Measurements from ENCODE around the gene NLRC4.
"Not testable (repeated sequence)": the region's sequence is repeated elsewhere in the genome, so short reads cannot be mapped to it uniquely, and the experiment has no call there.

The NLRC4 gene, protein sequence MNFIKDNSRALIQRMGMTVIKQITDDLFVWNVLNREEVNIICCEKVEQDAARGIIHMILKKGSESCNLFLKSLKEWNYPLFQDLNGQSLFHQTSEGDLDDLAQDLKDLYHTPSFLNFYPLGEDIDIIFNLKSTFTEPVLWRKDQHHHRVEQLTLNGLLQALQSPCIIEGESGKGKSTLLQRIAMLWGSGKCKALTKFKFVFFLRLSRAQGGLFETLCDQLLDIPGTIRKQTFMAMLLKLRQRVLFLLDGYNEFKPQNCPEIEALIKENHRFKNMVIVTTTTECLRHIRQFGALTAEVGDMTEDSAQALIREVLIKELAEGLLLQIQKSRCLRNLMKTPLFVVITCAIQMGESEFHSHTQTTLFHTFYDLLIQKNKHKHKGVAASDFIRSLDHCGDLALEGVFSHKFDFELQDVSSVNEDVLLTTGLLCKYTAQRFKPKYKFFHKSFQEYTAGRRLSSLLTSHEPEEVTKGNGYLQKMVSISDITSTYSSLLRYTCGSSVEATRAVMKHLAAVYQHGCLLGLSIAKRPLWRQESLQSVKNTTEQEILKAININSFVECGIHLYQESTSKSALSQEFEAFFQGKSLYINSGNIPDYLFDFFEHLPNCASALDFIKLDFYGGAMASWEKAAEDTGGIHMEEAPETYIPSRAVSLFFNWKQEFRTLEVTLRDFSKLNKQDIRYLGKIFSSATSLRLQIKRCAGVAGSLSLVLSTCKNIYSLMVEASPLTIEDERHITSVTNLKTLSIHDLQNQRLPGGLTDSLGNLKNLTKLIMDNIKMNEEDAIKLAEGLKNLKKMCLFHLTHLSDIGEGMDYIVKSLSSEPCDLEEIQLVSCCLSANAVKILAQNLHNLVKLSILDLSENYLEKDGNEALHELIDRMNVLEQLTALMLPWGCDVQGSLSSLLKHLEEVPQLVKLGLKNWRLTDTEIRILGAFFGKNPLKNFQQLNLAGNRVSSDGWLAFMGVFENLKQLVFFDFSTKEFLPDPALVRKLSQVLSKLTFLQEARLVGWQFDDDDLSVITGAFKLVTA

DNA sequence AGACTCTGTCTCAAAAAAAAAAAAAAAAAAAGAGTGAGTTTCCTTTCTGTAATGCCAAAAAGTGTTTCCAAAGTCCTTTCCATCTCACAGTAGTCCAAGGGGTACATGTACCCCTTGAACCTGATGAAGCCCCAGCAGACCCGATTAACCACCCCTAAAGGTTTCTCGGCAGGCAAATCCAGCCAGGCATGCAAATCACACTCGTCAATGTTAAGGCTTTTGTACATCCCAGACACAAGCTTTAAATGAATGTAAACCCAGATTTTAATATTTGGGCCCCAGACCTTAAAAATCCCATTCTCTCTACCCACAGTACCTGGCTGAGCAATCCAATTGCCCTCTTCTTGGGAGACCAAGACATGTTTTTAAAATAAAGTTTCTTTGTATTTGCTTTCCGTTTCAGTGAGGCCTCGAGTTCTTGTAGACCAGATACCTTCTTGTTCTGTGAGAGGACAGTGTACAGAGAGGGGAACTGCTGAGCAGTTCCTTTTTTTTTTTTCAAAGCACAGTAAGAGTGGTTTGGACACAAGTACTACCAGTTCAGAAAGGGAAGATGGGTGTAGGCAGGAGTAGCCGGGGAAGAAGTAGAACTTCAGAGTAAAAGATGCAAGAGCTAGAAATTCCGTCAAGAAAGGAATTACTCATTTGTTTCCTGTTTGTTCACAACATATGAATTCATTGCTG is at the start of gene NLRC4:
Gene NLRC4 (minus strand): TSS at position 465 of the 684 bp plus-strand sequence. CDS start 8,111 bp downstream, outside the sequence.
- DNase-seq: no peak

DNA sequence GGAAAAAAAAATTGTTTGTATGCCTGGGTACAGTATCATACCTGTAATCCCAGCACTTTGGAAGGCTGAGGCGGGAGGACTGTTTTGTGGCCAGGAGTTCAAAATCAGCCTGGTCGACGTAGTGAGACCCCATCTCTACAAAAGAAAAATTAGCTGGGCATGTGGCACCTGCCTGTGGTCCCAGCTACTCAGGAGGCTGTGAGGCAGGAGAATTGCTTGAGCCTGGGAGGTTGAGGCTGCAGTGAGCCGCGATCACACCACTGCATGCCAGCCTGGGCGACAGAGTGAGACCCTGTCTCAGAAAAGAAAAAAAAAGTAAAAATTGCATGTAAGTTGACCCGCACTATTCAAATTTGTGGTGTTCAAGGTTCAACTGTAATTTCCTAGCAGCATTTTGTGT is 45.9 kb upstream of the NLRC4 start:
- no peak for DNase-seq

DNA sequence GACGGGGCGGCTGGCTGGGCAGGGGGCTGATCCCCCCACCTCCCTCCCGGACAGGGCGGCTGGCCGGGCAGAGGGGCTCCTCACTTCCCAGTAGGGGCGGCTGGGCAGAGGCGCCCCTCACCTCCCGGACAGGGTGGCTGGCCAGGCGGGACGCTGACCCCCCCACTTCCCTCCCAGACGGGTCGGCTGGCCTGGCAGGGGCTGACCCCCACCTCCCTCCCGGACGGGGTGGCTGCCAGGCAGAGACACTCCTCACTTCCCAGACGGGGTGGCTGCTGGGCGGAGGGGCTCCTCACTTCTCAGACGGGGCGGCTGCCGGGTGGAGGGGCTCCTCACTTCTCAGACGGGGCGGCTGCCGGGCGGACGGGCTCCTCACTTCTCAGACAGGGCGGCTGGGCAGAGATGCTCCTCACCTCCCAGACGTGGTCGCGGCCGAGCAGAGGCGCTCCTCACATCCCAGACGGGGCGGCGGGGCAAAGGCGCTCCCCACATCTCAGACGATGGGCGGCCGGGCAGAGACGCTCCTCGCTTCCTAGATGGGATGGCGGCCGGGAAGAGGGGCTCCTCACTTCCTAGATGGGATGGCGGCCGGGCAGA is 29.4 kb upstream of the NLRC4 start:
- not testable (repeated sequence) for DNase-seq

DNA sequence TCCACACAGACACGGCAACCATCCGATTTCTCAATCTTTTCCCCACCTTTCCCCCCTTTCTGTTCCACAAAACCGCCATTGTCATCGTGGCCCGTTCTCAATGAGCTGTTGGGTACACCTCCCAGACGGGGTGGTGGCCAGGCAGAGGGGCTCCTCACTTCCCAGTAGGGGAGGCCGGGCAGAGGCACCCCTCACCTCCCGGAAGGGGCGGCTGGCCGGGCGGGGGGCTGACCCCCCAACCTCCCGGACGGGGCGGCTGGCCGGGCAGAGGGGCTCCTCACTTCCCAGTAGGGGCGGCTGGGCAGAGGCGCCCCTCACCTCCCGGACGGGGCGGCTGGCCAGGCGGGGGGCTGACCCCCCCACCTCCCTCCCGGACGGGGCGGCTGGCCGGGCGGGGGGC is 28.8 kb upstream of the NLRC4 start:
- DNase-seq: not testable (repeated sequence)

DNA sequence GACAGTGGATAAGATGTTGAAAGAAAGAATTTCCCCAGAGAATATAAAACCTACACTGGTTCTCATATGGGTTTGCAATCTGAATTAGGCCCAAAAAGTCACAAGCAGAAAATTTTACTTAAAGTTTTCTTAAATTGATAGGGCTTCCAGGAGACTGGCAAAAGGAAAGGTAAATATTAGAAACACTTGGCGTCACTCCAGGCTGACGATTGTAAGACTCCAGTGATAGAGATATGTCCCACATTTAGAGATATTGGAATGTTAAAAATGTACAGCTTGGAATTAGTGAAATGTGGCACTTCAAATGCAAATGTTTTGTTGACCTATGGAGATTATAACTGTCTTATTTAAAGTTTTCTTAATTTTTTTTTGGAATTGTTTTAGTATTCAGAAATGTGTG is 27.1 kb upstream of the NLRC4 start:
- no peak for DNase-seq

DNA sequence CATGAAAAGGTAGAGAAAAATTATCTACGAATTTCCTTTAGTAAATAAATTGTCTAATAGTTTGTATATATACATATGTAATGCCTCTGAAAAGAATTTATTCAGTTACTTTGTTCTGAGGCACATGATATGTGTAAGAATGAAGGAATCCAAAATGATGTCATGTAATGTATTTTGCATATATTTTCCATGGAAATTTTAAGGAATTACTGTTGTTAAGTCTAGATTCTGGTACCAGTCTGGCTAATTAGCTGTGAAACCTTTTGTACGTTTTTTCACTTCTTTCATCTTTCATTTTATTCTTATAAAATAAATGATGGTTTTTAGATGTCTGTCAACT is 25.3 kb upstream of the NLRC4 start:
- no peak for DNase-seq

DNA sequence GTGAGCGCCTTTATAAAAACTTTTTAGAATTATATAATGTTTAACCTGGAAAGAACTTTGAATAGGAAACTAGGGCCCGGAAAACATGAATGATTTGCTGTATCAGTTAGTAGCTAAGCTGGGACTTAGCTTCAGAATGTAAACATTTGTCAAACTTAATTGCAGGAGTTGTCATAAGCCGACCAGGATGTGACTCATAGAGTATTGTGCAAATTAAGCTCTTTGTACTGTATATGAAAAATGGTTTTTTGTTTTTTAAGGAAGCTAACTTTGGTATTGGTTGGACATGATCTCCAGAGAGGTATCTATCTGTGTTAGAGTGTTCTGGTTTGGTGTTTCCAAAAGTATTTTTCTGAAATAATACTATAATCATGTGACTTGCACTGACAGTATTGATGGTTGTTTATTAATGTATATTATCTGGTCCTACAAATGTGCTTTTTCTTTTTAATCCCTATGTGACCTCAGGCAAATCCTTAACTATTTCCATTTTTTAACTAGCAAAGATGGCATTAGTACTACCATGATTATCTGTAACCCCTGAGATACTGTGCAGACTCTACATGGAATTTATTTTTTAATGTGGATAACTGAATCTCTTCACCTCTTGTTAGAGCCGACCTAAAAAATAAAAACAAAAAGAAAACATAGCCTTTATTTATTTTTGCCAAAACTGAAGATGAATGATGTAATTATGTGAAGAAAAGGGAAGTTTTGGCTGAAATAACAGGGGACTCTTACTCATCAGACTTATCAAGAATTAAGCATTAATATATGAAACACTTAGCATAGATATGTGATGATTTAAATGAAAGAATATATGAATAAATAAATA is 24.7 kb upstream of the NLRC4 start:
- DNase-seq: no peak

DNA sequence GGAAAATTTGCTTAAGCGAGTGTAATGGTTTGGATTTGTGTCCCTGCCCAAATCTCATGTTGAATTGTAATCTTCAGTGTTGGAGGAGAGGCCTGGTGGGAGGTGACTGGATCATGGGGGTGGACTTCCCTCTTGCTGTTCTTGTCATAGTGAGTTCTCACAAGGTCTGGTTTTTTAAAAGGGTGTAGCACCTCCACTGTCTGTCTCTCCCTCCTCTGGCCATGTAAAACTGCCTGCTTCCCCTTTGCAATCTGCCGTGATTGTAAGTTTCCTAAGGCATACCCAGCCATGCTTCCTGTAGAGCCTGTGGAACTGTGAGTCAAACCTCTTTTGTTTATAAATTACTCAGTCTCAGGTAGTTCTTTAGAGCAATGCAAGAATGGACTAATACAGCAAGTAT is 19.6 kb upstream of the NLRC4 start:
- no peak for DNase-seq

DNA sequence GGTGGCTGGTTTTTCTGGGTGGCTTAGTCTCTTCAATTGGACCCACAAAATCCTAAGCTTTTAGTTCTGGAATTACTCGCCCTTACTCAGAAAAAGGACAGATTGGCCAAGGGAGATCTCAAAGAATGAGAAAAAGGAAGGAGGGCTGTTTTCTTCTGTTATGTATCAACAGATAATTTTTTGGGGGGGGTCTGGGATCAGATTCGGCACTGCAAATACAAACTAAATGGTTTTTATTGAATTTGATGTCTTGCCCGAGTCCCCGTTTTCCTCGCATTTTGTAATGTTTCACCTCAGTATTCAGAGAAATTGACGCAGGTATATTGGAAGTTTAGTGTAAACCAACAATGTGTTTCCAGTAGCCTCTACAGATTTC is 13.8 kb upstream of the NLRC4 start:
- no peak for DNase-seq

DNA sequence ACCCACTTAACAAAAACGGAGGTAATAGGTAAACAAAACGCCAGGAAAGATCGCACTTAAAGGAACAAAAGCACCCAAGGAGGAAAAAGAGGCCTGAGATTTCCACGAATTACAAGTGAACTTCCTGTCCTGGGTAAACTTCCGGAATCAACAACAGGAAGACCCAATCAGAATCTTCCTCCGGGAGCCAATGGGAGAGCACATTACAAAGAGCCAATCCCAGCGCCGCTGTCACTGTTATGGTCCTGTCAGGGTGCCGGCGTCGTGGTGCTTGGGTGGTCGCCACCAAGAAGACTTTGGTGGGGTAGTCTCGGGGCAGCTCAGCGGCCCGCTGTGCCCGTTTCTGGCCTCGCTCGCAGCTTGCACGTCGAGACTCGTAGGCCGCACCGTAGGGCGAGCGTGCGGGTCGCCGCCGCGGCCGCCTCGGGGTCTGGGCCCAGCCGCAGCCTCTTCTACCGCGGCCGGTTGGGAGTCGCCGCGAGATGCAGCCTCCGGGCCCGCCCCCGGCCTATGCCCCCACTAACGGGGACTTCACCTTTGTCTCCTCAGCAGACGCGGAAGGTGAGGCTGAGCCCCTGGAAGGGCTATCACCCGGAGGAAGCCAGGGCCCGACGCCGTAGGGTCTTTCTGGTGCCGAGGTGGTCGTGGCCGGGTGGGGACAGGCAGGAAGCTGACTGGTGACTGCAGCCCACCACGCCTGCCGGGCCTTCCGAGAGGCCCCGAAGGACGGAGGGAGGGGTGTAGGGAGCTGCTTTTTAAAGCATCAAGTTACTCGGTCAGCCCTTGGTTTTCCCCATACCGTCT is 13.2 kb upstream of the NLRC4 start, which contains the start of gene YIPF4:
Gene YIPF4 (plus strand): TSS at position 231 of the 804 bp plus-strand sequence. CDS start 252 bp downstream, at position 483.
- DNase-seq: peak; percentile 88

DNA sequence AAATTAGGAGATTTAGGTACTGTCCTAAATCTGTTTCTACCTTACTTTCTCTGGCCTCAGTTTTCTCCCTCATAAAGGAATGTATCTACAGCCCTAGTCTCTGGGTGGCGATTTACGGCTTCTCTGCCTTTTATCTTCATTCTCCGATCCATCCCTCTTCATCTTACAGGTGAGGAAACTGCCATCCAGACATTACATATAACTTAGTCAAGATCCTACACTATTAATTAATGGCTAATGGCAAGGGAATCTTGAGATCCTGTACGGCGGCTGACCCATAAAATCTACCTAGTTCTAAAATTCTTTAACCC is 12.6 kb upstream of the NLRC4 start:
- no peak for DNase-seq

DNA sequence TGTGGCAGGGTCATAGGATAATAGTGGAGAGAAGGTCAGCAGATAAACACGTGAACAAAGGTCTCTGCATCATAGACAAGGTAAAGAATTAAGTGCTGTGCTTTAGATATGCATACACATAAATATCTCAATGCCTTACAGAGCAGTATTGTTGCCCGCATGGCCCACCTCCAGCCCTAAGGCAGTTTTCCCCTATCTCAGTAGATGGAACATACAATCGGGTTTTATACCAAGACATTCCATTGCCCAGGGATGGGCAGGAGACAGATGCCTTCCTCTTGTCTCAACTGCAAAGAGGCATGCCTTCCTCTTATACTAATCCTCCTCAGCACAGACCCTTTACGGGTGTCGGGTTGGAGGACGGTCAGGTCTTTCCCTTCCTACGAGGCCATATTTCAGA is 11.1 kb upstream of the NLRC4 start:
- DNase-seq: not testable (repeated sequence)

DNA sequence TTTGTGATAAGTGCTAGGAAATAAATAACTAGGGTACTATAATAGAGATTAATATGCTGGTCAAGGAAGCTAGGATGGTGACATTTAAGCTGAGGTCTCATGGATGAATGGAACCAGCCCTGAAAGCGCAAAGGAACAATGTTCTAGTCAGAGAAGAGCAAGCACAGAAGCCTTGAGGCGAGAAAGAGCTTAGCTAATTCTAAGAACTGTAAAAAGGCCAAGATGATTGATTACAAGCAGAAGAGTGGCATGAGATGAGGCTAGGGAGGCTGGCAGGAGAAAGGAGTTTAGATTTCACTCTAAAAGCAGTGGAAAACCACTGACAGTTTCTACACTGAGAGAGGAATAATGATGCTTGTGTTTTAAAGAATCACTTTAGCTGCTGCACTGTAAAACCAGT is 9.6 kb upstream of the NLRC4 start:
- DNase-seq: no peak

DNA sequence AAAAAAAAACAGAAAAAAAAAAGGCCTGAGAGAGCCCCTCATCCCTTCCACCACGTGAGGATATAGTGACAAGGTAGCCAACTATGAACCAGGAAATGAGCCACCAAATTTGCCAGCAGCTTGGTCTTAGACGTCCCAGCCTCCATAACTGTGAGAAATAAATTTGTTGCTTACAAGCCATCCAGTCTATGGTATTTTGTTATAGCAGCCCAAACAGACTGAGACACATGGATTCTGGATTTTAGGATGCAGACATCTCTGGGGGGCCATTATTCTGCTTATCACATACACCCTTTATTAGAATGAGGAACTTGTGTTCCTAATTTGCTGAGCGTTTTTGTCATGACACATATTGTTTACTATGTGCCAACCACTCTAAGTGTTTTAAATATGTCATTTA is 7.6 kb upstream of the NLRC4 start:
- no peak for DNase-seq

DNA sequence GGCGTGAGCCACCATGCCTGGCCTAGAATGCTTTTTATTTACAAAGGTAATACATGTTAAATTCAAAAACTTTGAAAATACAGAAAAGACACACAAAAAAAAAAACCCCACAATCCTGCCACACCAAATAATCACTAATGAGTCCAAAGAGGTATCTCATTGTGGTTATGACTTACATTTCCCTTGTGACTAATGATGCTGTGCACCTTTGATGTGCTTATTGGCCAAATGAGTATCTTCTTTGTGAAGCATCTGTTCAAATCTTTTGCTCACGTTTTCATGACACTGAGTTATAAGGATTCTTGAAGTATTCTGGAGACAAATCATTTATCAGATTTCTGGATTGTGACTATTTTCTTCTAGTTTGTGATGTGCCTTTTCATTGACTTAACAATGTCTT is 6.4 kb upstream of the NLRC4 start:
- DNase-seq: no peak

DNA sequence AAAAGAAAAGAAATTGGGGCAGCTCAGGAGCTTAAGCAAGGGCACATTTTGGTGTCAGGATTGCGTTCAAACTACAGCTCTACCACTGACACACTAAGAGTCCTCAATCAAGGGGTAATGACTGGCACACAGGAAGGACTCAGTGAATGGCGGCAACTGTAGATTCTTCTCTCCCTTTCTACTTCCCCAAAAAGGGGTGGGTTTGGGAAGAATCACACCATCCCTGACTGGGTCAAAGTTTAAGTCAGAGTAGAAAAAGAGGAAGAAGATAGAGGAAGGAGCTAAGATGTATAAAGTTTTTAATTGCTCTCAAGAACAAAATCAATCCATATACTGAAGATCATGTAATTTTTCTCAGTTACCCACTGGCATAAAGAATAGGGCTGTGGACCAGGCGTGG is 2.6 kb downstream of the NLRC4 start:
- DNase-seq: no peak

DNA sequence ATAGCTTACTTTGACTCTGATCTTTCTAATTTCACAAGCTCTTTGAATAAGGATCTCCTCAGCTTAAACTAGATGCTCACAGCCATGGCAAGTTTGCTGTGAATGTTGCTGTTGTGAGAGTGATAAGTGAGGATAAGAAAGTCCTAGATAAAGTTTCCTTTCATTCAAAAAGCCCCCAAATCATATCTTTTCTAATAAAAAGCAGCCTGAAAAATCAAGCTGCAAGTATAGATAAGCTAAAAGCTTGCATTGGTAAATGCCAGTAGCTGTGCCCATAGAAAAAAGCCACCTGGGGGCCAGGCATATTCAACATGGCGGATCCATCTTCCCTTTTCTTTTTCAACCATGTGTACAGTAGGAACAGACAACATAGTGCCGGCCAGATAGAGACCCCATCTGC is 4.3 kb downstream of the NLRC4 start:
- no peak for DNase-seq

DNA sequence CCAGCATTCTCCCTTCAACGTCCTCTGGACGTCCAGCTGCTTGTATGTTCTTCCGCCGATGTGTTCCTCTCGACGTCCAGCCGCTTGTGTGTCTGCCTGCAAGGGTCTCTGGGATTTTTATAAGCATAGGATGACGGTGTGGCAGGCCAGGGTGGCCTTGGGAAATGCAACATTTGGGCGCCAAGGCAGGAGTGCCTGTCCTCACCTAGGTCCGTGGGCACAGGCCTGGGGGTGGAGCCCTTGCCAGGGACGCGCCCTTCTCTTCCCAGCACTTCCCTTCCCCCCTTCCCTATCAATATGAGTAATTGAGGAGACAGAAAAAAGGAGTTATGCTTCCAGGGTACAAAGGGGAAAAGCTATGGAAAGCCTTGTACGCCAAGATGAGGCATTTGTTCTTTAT is 6.4 kb downstream of the NLRC4 start:
- no peak for DNase-seq

DNA sequence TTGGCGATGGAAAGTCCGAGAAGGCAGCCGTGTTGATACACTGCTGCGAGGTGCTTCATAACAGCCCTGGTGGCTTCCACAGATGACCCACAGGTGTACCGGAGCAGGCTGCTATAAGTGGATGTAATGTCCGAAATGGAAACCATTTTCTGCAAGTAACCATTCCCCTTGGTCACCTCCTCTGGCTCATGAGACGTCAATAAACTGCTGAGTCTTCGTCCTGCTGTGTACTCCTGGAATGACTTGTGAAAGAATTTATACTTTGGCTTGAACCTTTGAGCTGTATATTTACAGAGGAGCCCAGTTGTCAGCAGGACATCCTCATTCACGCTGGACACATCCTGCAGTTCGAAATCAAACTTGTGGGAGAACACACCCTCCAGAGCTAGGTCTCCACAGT is 14.4 kb downstream of the NLRC4 start:
- no peak for DNase-seq

DNA sequence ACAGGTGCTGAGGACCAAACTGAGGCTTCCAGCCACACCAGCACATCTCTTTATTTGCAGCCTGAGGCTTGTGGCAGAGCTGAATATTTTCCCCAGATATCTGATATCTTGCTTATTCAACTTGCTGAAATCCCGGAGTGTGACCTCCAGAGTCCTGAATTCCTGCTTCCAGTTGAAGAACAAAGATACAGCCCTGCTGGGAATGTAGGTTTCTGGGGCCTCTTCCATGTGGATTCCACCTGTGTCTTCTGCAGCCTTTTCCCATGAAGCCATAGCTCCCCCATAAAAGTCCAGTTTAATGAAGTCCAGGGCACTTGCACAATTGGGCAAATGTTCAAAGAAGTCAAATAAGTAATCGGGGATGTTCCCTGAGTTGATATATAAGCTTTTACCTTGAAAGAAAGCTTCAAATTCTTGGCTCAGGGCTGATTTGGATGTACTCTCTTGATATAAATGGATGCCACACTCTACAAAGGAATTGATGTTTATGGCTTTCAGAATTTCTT is 14.9 kb downstream of the NLRC4 start:
- no peak for DNase-seq

DNA sequence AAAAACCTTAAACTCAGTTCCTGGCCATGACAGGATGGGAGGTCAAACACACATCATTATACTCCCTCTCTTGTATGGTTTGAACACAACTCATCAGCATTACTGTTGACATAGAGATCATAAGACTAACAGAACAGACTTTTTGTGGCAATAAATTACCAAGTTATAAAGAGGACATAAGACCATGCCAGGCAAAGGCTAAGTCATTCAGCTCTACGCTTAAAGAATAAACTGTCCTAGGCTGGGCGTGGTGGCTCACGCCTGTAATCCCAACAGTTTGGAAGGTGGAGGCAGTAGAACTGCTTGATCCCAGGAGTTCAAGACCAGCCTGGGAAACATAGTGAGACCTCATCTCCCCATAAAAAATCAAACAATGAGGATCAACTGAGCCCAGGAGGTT is 16.4 kb downstream of the NLRC4 start:
- DNase-seq: no peak
